ENCODE results near the gene DYNC1H1. TPM values are rescaled to one million over a fixed set of nuclear protein-coding genes. Genes with fewer than 3 reads are reported as not detected.
"Not testable (repeated sequence)": the region's sequence is repeated elsewhere in the genome, so short reads cannot be mapped to it uniquely, and the experiment has no call there.

The DYNC1H1 gene
- total RNA-seq, 4 donors from 2014 or later: 546 to 624 (median 593) TPM

GRCh38 chr14:102081231-102082080, 117.1 kb downstream of the DYNC1H1 start:
- WGBS, 2 donors: 83 to 89% methylated on average over 7 of the region's 7 CpGs
- intact Hi-C loops (cut with DNase I; ENCODE audit: low total_unique reads): no loop called here
- DNase-seq (ENCODE audit: low spot score in 2 of 2): no peak

GRCh38 chr14:102084522-102084921, 120.1 kb downstream of the DYNC1H1 start:
- DNase-seq (ENCODE audit: low spot score in 2 of 2); intact Hi-C loops (cut with DNase I; ENCODE audit: low total_unique reads); H3K4me3 ChIP-seq (ENCODE audit: low read depth, poor library complexity, severe bottlenecking): not testable (repeated sequence)
- 80 to 84% methylated on average over 5 of the region's 5 CpGs for WGBS, 2 donors

More at GRCh38 chr14:102081231-102082080, 117.1 kb downstream of the DYNC1H1 start:
- no peak overlapping the region for H3K4me3 ChIP-seq (ENCODE audit: low read depth, poor library complexity, severe bottlenecking)
- TF ChIP-seq CTCF (IDR thresholded peaks at IDR 0.05): no peak
- TF ChIP-seq POLR2A (IDR thresholded peaks at IDR 0.05): no peak

GRCh38 chr14:102084931-102085330, 120.6 kb downstream of the DYNC1H1 start:
- no peak for DNase-seq (ENCODE audit: low spot score in 2 of 2)
- no peak overlapping the region for H3K4me3 ChIP-seq (ENCODE audit: low read depth, poor library complexity, severe bottlenecking)
- intact Hi-C loops (cut with DNase I; ENCODE audit: low total_unique reads): no loop called here
- TF ChIP-seq CTCF (IDR thresholded peaks at IDR 0.05) (no peak), POLR2A (IDR thresholded peaks at IDR 0.05) (no peak)
- WGBS, 2 donors: 77 to 83% methylated on average over 6 of the region's 6 CpGs

- intact Hi-C loops (cut with DNase I; ENCODE audit: low total_unique reads): no loop called here
- 34 to 36% methylated on average over 10 of the region's 10 CpGs for WGBS, 2 donors
- no peak for DNase-seq (ENCODE audit: low spot score in 2 of 2)
- no peak overlapping the region for H3K4me3 ChIP-seq (ENCODE audit: low read depth, poor library complexity, severe bottlenecking)
- TF ChIP-seq CTCF (IDR thresholded peaks at IDR 0.05) (no peak), POLR2A (IDR thresholded peaks at IDR 0.05) (no peak)
These were observed 121.1 kb downstream of the DYNC1H1 start for GRCh38 chr14:102085488-102085887.

- DNase-seq (ENCODE audit: low spot score in 2 of 2): peak in 1 of 2 donors; percentile 87
- H3K4me3 ChIP-seq (ENCODE audit: low read depth, poor library complexity, severe bottlenecking): peak overlapping the region; percentile 68
- intact Hi-C loops (cut with DNase I; ENCODE audit: low total_unique reads): no loop called here
- TF ChIP-seq POLR2A (IDR thresholded peaks at IDR 0.05): no peak
- no peak for TF ChIP-seq CTCF (IDR thresholded peaks at IDR 0.05)
- WGBS, 2 donors: 1 to 2% methylated on average over 35 to 49 of the region's 49 CpGs
These were observed 121.8 kb downstream of the DYNC1H1 start for GRCh38 chr14:102085948-102086708.

GRCh38 chr14:102086709-102086971, 122.3 kb downstream of the DYNC1H1 start:
- peak overlapping the region; percentile 68 for H3K4me3 ChIP-seq (ENCODE audit: low read depth, poor library complexity, severe bottlenecking)
- intact Hi-C loops (cut with DNase I; ENCODE audit: low total_unique reads): no loop called here
- no peak for DNase-seq (ENCODE audit: low spot score in 2 of 2)
- WGBS, 2 donors: 0 to 2% methylated on average over 2 to 32 of the region's 32 CpGs
- TF ChIP-seq CTCF (IDR thresholded peaks at IDR 0.05) (no peak), POLR2A (IDR thresholded peaks at IDR 0.05) (no peak)

All from lower leg skin (tissue), 4 donors.